Hepatocyte (in vitro differentiated cells): ENCODE results near the gene ZNF326.

ENCODE experiments used
- EZH2 ChIP-seq: fragments of 200-600 bp; sonication (generic); IDR thresholded peaks from 2 replicates; pipeline ENCODE4 v1.6.1; 2016; ENCODE audit warnings: antibody characterized with exemption, mild to moderate bottlenecking, borderline replicate concordance
- EZH2phosphoT487 ChIP-seq: fragments of 200-600 bp; sonication (generic); IDR thresholded peaks from one replicate; pipeline ENCODE4 v1.6.1; 2018; ENCODE audit warnings: antibody characterized with exemption, mild to moderate bottlenecking, low read depth, moderate library complexity; ENCODE audit not compliant: unreplicated experiment, severe bottlenecking
- TF ChIP-seq, protein P1 (sequence below): fragments of 200-600 bp; sonication (generic); IDR thresholded peaks from 2 replicates; pipeline ENCODE4 v1.5.1; 2016; ENCODE audit warnings: antibody characterized with exemption, mild to moderate bottlenecking; ENCODE audit not compliant: poor library complexity

DNA sequence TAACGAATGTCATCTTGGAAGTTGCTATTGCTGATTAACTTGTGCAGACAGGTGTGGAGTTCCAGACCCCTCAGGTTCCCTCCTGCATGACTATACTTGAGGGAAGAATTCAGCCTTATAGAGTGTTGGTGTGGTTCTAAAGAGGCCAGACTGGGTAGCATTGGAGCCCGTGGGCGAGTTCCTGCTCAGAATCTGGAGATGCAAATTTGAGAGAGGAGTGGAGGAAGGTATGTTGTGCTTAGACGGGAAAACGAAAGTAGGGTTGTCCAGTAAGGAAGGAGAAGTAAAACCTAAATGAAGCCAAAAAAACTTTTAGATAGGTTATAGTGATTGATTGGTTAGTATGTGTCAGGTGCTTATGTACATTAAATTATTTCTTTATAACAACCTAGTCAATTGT lies 79.2 kb downstream of the ZNF326 start:
- TF ChIP-seq, protein P1, sequence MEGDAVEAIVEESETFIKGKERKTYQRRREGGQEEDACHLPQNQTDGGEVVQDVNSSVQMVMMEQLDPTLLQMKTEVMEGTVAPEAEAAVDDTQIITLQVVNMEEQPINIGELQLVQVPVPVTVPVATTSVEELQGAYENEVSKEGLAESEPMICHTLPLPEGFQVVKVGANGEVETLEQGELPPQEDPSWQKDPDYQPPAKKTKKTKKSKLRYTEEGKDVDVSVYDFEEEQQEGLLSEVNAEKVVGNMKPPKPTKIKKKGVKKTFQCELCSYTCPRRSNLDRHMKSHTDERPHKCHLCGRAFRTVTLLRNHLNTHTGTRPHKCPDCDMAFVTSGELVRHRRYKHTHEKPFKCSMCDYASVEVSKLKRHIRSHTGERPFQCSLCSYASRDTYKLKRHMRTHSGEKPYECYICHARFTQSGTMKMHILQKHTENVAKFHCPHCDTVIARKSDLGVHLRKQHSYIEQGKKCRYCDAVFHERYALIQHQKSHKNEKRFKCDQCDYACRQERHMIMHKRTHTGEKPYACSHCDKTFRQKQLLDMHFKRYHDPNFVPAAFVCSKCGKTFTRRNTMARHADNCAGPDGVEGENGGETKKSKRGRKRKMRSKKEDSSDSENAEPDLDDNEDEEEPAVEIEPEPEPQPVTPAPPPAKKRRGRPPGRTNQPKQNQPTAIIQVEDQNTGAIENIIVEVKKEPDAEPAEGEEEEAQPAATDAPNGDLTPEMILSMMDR: no peak
- no peak for TF ChIP-seq EZH2
- no peak for TF ChIP-seq EZH2phosphoT487
